ENCODE results near the gene SHMT2.

Gene SHMT2

GRCh38 chr12:57190037-57190436 lies 39.5 kb upstream of the SHMT2 start:
- TF ChIP-seq CTCF (IDR thresholded peaks at IDR 0.05; ENCODE audit: low read depth, low read length): no peak
- Histone ChIP-seq H3K4me1 (no peaks in the 10 kb centered on the region), H3K4me3 (ENCODE audit: low read depth, low read length) (no peak overlapping the region), H3K27me3 (no peaks in the 10 kb centered on the region), H3K36me3 (no peaks in the 10 kb centered on the region), H3K9me3 (no peaks in the 10 kb centered on the region)
- no peak for DNase-seq

- Histone ChIP-seq H3K4me1 (no peaks in the 10 kb centered on the region), H3K9me3 (no peaks in the 10 kb centered on the region), H3K4me3 (ENCODE audit: low read depth, low read length) (no peak overlapping the region), H3K36me3 (no peaks in the 10 kb centered on the region), H3K27me3 (no peaks in the 10 kb centered on the region)
- no peak for DNase-seq
- no peak for TF ChIP-seq CTCF (IDR thresholded peaks at IDR 0.05; ENCODE audit: low read depth, low read length)
These were observed 38.7 kb upstream of the SHMT2 start for GRCh38 chr12:57190821-57191220.

GRCh38 chr12:57191410-57191809 lies 38.1 kb upstream of the SHMT2 start:
- Histone ChIP-seq H3K4me1 (no peaks in the 10 kb centered on the region), H3K27me3 (no peaks in the 10 kb centered on the region), H3K36me3 (no peaks in the 10 kb centered on the region), H3K4me3 (ENCODE audit: low read depth, low read length) (no peak overlapping the region), H3K9me3 (no peaks in the 10 kb centered on the region)
- DNase-seq: no peak
- TF ChIP-seq CTCF (IDR thresholded peaks at IDR 0.05; ENCODE audit: low read depth, low read length): no peak

- H3K4me3 ChIP-seq (ENCODE audit: low read depth, low read length): no peak overlapping the region
- TF ChIP-seq CTCF (IDR thresholded peaks at IDR 0.05; ENCODE audit: low read depth, low read length): no peak
- H3K36me3 ChIP-seq: no peaks in the 10 kb centered on the region
- DNase-seq: no peak
- H3K9me3 ChIP-seq: no peaks in the 10 kb centered on the region
- no peaks in the 10 kb centered on the region for H3K4me1 ChIP-seq
- H3K27me3 ChIP-seq: no peaks in the 10 kb centered on the region
These were observed 36.6 kb upstream of the SHMT2 start for GRCh38 chr12:57192920-57193319.

- H3K9me3 ChIP-seq: no peaks in the 10 kb centered on the region
- H3K36me3 ChIP-seq: no peaks in the 10 kb centered on the region
- no peak for DNase-seq
- no peak for TF ChIP-seq CTCF (IDR thresholded peaks at IDR 0.05; ENCODE audit: low read depth, low read length)
- no peaks in the 10 kb centered on the region for H3K27me3 ChIP-seq
- H3K4me3 ChIP-seq (ENCODE audit: low read depth, low read length): no peak overlapping the region
- no peaks in the 10 kb centered on the region for H3K4me1 ChIP-seq
These were observed 35.7 kb upstream of the SHMT2 start for GRCh38 chr12:57193706-57194245.

- Histone ChIP-seq H3K36me3 (no peaks in the 10 kb centered on the region), H3K4me3 (ENCODE audit: low read depth, low read length) (no peak overlapping the region), H3K4me1 (no peaks in the 10 kb centered on the region), H3K9me3 (no peaks in the 10 kb centered on the region), H3K27me3 (no peaks in the 10 kb centered on the region)
- DNase-seq: no peak
- no peak for TF ChIP-seq CTCF (IDR thresholded peaks at IDR 0.05; ENCODE audit: low read depth, low read length)
These were observed 35.3 kb upstream of the SHMT2 start for GRCh38 chr12:57194253-57194652.

All from BE2C (cell line).